ENCODE data around the gene OSER1.

- no peak for TF ChIP-seq CHD2 (IDR thresholded peaks at IDR 0.05; ENCODE audit: low read depth, low read length)
- no peak for TF ChIP-seq TCF7L2 (IDR thresholded peaks at IDR 0.05; ENCODE audit: low read depth, low read length)
- TF ChIP-seq CTCF (IDR thresholded peaks at IDR 0.05 in 2 of 3, conservative IDR thresholded peaks at IDR 0.05 in 1 of 3; ENCODE audit: insufficient read depth in 2 of 3, low read depth in 1 of 3, low read length in 3 of 3), result no peak
- no peak for TF ChIP-seq TAL1 (IDR thresholded peaks at IDR 0.05)
- TF ChIP-seq POLR2AphosphoS5 (IDR thresholded peaks at IDR 0.05; ENCODE audit: control insufficient read depth, insufficient read depth, low read depth, low read length), result no peak
- TF ChIP-seq TARDBP (IDR thresholded peaks at IDR 0.05), result no peak
- TF ChIP-seq ZZZ3 (IDR thresholded peaks at IDR 0.05), result no peak
- TF ChIP-seq ZBTB33 (CRISPR knock-in tag; IDR thresholded peaks at IDR 0.05), result no peak
- TF ChIP-seq ELF4 (CRISPR knock-in tag; IDR thresholded peaks at IDR 0.05), result no peak
- no peak for TF ChIP-seq RHOXF2B (CRISPR knock-in tag; conservative IDR thresholded peaks at IDR 0.05)
- no peak for TF ChIP-seq BDP1 (IDR thresholded peaks at IDR 0.05; ENCODE audit: insufficient read depth, insufficient read length)
- TF ChIP-seq CHD1 (IDR thresholded peaks at IDR 0.05; ENCODE audit: low read length), result no peak
Observed at GRCh38 chr20:44182135-44182765, 28.3 kb downstream of the OSER1 start.
